Measurements from ENCODE around the gene GREM2.

GRCh38 chr1:240528591-240528990 lies 83.4 kb downstream of the GREM2 start:
- TF ChIP-seq CTCF (IDR thresholded peaks at IDR 0.05) (no peak), POLR2A (IDR thresholded peaks at IDR 0.05) (no peak)

Measured in uterus (tissue), 2 donors.